SK-N-SH (cell line): ENCODE results near the gene PTPRF.

Experiments
- EP300 ChIP-seq, 2 experiments: IDR thresholded peaks; 2 replicates each; pipeline versions ENCODE4 v1.4.0 to v1.6.1; 2012; ENCODE audit warnings: borderline replicate concordance in 1 of 2, low read depth in 1 of 2, low read length in 1 of 2
- EZH2phosphoT487 ChIP-seq: fragments of 200-600 bp; sonication (generic); IDR thresholded peaks from 2 replicates; pipeline ENCODE4 v1.6.1; 2017; ENCODE audit warnings: low read depth, mixed run types, mild to moderate bottlenecking, antibody characterized with exemption, moderate library complexity, borderline replicate concordance
- POLR2AphosphoS5 ChIP-seq: IDR thresholded peaks from 2 replicates; pipeline ENCODE4 v1.6.1; 2012; ENCODE audit warnings: low read depth, low read length
- SIN3A ChIP-seq: IDR thresholded peaks from 2 replicates; pipeline ENCODE4 v1.6.1; 2012; ENCODE audit warnings: low read depth, mild to moderate bottlenecking, low read length, moderate library complexity, borderline replicate concordance
- TAF1 ChIP-seq: IDR thresholded peaks from 2 replicates; pipeline ENCODE4 v1.6.1; 2012; ENCODE audit warnings: low read depth, mild to moderate bottlenecking, low read length, moderate library complexity, borderline replicate concordance
- TF ChIP-seq, protein P1 (sequence below): fragments of 200-600 bp; sonication (generic); IDR thresholded peaks from 2 replicates; pipeline ENCODE4 v1.6.1; 2017; ENCODE audit warnings: antibody characterized with exemption, mild to moderate bottlenecking, moderate library complexity
- TF ChIP-seq, protein P2 (sequence below): IDR thresholded peaks from 2 replicates; pipeline ENCODE4 v1.6.1; 2012; ENCODE audit warnings: mild to moderate bottlenecking, low read depth, low read length, moderate library complexity

DNA sequence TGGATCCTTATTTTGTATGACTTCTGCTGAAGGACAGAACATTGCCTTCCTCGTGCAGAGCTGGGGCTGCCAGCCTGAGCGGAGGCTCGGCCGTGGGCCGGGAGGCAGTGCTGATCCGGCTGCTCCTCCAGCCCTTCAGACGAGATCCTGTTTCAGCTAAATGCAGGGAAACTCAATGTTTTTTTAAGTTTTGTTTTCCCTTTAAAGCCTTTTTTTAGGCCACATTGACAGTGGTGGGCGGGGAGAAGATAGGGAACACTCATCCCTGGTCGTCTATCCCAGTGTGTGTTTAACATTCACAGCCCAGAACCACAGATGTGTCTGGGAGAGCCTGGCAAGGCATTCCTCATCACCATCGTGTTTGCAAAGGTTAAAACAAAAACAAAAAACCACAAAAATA, 91.8 kb downstream of the PTPRF start:
- TF ChIP-seq, protein P1, sequence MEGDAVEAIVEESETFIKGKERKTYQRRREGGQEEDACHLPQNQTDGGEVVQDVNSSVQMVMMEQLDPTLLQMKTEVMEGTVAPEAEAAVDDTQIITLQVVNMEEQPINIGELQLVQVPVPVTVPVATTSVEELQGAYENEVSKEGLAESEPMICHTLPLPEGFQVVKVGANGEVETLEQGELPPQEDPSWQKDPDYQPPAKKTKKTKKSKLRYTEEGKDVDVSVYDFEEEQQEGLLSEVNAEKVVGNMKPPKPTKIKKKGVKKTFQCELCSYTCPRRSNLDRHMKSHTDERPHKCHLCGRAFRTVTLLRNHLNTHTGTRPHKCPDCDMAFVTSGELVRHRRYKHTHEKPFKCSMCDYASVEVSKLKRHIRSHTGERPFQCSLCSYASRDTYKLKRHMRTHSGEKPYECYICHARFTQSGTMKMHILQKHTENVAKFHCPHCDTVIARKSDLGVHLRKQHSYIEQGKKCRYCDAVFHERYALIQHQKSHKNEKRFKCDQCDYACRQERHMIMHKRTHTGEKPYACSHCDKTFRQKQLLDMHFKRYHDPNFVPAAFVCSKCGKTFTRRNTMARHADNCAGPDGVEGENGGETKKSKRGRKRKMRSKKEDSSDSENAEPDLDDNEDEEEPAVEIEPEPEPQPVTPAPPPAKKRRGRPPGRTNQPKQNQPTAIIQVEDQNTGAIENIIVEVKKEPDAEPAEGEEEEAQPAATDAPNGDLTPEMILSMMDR: no peak
- no peak for TF ChIP-seq EP300 (IDR thresholded peaks at IDR 0.05; ENCODE audit: borderline replicate concordance in 1 of 2, low read depth in 1 of 2, low read length in 1 of 2)
- TF ChIP-seq EZH2phosphoT487: no peak
- no peak for TF ChIP-seq POLR2AphosphoS5
- no peak for TF ChIP-seq SIN3A
- TF ChIP-seq TAF1: no peak
- TF ChIP-seq, protein P2, sequence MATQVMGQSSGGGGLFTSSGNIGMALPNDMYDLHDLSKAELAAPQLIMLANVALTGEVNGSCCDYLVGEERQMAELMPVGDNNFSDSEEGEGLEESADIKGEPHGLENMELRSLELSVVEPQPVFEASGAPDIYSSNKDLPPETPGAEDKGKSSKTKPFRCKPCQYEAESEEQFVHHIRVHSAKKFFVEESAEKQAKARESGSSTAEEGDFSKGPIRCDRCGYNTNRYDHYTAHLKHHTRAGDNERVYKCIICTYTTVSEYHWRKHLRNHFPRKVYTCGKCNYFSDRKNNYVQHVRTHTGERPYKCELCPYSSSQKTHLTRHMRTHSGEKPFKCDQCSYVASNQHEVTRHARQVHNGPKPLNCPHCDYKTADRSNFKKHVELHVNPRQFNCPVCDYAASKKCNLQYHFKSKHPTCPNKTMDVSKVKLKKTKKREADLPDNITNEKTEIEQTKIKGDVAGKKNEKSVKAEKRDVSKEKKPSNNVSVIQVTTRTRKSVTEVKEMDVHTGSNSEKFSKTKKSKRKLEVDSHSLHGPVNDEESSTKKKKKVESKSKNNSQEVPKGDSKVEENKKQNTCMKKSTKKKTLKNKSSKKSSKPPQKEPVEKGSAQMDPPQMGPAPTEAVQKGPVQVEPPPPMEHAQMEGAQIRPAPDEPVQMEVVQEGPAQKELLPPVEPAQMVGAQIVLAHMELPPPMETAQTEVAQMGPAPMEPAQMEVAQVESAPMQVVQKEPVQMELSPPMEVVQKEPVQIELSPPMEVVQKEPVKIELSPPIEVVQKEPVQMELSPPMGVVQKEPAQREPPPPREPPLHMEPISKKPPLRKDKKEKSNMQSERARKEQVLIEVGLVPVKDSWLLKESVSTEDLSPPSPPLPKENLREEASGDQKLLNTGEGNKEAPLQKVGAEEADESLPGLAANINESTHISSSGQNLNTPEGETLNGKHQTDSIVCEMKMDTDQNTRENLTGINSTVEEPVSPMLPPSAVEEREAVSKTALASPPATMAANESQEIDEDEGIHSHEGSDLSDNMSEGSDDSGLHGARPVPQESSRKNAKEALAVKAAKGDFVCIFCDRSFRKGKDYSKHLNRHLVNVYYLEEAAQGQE: no peak
